ENCODE results near the gene CSF2.

The CSF2 gene
- 0 to 0.15 (median 0) reads per million in 4 donors for total RNA-seq

DNA sequence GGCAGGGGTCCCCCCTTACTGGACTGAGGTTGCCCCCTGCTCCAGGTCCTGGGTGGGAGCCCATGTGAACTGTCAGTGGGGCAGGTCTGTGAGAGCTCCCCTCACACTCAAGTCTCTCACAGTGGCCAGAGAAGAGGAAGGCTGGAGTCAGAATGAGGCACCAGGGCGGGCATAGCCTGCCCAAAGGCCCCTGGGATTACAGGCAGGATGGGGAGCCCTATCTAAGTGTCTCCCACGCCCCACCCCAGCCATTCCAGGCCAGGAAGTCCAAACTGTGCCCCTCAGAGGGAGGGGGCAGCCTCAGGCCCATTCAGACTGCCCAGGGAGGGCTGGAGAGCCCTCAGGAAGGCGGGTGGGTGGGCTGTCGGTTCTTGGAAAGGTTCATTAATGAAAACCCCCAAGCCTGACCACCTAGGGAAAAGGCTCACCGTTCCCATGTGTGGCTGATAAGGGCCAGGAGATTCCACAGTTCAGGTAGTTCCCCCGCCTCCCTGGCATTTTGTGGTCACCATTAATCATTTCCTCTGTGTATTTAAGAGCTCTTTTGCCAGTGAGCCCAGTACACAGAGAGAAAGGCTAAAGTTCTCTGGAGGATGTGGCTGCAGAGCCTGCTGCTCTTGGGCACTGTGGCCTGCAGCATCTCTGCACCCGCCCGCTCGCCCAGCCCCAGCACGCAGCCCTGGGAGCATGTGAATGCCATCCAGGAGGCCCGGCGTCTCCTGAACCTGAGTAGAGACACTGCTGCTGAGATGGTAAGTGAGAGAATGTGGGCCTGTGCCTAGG is at the start of gene CSF2:
CSF2 (plus strand) TSS at position 559 of the 783 bp plus-strand sequence; CDS start at position 594, 35 bp downstream.
- no peak for DNase-seq

DNA sequence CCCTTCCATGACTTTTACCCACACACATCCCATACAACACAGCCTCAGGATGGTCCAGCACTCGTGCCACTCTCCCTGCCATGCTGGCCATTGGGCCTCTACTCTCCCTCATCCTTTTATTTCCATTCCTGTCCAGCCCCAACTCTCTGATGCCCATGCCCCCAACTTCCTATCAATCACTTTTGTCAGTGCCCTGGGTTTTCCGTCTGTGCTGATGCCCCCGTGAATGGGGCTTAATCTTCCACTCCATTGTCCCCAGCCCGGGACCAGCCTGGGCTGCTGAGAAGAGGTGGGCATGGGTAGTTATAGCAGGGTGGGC is 49.5 kb upstream of the CSF2 start:
- no peak for DNase-seq

DNA sequence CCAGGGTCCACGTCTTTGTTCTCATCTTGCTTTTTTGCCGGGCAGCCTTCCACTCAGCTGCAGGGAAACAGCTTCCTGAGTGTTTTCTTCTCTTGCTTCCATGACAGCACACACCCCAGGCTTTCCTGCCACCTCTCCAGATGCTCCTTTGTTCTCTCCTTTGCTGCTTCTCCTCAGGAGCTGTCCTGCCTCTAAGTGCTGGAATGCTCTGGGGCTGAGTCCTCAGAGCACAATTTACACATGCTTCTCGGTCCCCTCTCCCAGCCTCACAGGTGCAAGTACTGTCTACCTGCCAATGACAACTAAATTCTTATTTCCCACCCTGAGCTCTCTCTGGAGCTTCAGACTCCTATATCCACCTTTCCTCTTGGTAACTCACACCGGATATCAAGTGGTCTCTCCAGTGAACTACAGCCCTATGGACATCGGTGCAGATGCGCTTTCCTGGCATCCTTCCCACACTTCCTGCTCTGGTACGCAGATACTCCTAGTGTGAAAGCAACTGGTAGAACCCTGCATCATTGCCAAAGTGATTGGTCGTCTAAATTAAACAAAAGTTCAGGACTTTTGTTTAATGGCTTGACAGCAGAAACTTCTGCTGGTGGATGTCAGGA is 48.7 kb upstream of the CSF2 start:
- no peak for DNase-seq

DNA sequence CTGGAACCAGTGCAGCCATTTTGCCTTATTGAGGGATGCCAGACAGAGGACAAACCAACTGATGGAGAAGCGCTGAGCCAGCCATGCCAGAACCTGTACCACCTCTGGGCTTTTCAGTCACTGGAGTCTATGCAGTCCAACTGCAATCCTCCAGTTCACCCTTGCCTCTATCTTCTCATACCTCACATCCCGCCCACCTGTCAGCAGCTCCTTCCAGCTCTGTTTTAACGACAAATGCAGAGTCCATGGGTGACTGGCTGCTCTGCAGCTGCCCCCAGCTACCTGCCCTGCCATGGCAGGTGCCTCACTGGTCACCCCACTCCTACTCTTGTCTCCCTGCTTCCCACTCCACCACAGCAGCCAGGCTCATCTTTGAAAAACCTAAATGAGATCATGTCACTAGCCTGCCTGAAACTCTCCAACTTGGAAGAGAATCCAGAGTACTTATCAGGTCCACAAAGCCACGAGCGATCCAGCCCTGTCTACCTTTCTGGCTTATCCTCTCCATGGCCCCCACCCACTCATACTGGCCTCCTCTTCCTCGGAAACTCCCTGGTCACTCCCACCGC is 48.1 kb upstream of the CSF2 start:
- no peak for DNase-seq

GRCh38 chr5:132026516-132027008 is 47.0 kb upstream of the CSF2 start:
- DNase-seq = peak in 2 of 5 donors; percentile 36 to 70

GRCh38 chr5:132027027-132027426 is 46.6 kb upstream of the CSF2 start:
- no peak for DNase-seq

- no peak for DNase-seq
Measured at GRCh38 chr5:132029609-132030330, 43.8 kb upstream of the CSF2 start.

GRCh38 chr5:132030610-132031009 is 43.0 kb upstream of the CSF2 start:
- DNase-seq = no peak

- DNase-seq = no peak
Measured at GRCh38 chr5:132032196-132032595, 41.4 kb upstream of the CSF2 start.

GRCh38 chr5:132033122-132033521 is 40.5 kb upstream of the CSF2 start:
- no peak for DNase-seq

GRCh38 chr5:132037353-132037752 is 36.2 kb upstream of the CSF2 start:
- DNase-seq = no peak

DNA sequence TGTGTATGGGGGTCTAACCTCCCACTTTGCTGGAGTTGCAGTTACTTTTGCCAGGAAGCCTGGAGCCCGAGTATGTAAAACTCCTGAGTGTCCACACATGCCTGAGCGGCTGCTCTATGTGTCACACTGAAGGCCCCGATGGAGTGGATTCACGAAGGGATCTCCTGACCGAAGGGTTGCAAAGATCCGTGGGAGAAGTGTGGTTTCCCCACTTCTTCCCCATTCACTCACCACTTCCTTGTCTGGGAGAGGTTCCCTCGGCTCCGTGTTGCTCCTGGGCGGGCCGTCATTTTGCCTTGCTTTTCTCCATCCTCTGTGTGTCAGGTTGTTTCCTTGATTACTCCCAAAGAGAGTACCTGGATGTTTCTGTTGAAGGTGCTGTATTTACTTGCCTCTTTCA is 29.4 kb upstream of the CSF2 start:
- no peak for DNase-seq

GRCh38 chr5:132046880-132047299 is 26.7 kb upstream of the CSF2 start:
- no peak for DNase-seq

DNA sequence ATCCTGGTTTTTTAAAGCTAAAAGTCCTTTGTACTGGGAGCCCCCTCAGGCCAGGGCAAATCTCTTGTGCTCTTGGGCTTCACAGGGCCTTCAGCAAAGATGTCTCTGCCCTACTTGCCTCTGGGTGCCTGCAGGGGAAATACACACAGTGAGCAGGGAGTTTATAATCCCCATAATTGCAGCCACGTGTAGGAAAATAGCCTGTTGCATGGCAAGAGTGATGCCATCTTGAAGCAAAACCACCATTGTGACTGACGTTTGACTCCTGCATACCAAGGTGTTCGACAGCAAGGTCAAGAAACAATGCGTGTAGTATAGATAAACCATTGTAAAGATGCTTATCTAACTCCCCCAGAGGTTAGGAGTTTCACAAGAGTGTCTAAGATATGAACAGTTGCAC is 24.5 kb upstream of the CSF2 start:
- no peak for DNase-seq

GRCh38 chr5:132049559-132049958 is 24.0 kb upstream of the CSF2 start:
- no peak for DNase-seq

- no peak for DNase-seq
Measured at GRCh38 chr5:132050136-132050535, 23.5 kb upstream of the CSF2 start.

DNA sequence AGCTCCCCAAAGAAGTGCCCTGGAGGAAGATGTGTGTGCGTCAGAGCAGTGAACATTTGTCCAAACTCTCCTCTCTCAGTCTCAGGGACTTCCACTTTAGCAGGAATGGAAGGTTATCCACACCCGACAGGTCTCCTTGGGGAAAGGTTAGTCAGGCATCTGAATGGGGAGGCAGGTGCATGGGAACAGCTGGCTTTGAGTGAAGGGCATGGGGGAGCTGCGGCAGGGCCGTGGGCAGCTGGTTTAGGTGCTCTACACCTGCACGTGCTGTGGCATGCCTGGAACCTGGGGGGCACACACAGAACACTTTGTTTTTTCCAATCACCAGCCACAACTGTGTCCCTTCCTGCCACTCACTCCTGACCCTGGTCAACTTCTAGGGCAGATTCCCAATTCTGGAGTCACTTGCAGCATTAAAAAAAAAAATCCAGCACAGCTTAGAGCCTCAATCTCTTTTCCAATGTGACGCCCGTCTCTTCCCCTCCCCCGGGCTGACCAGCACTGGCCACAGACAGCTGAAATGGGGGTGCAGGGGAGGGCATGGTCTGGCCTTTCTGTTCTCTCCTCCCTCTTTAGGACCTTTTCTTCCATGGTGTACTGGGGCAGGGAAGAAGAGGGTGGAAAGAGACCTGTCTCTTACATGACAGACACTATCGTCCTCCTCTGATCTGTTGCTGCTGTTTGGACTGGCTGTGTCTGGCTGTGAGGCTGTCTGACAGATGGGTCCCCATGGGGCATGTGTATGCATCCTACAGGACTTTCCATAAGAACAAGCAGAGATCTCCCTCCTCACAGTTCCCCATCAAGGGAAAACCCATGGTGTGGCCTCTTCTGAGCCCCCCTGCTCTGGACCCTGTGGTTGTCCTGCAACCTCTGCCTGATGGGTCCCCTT is 22.7 kb upstream of the CSF2 start:
- DNase-seq = no peak

GRCh38 chr5:132052520-132052919 is 21.1 kb upstream of the CSF2 start:
- no peak for DNase-seq

DNA sequence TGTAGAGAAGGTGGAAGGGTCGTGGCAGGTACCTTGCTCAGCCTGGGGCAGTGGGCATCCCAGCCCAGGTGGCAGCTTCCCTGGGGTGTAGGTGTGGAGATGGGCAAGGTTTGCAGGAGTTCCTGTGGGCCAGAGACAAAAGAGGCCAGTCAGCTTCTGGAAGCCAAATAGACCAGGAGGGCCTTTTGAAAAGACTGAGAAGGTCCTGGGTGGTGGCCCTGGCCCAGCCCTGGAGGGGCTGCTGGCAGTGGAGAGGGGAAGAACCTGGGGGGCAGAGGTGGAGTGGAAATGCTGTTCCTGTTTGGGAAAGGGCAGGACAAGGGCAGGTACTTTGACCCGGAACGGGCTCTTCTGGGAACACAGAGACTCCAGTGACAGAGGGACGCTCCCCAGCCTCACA is 20.1 kb upstream of the CSF2 start:
- no peak for DNase-seq

DNA sequence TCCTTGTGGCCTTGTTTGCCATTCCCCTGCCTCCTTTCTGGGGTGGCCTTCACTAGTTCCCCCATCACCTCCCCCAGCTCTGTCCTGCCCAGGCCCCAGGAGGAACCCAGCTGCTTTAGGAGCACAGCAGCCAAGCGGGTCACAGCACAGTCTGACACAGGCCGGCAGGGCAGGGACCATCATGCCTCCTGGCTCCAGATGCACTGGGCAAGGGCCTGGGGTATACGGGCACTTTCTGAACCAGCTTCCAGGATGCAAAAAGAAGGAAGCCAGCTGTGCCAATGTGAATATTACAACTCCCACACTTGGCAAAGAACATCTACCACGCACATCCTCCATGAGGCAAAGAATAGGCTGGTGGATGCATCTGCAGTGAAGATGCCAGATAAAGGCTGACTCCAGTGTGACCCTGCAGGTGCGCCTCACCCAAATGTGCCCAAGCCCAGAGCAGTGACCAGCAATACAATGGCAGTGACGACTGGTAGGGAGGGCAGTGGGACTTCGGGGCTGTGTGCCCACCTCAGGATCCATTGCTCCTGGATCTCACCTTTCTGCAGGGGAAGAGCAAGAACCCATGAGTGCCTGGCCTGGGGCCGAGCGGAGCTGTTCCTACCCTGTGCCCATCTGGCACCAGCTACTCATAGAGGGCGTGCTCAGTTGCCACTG is 19.4 kb upstream of the CSF2 start:
- DNase-seq = no peak

- no peak for DNase-seq
Measured at GRCh38 chr5:132054697-132055440, 18.7 kb upstream of the CSF2 start.

Data from T-helper 1 cell (primary cell).